Loucy (cell line): ENCODE data around the gene WWC1.

ENCODE experiments used
- CTCF ChIP-seq: fragments of 200-600 bp; sonication (generic); conservative IDR thresholded peaks from 2 replicates; pipeline ENCODE4 v1.5.1; 2014; ENCODE audit warnings: mild to moderate bottlenecking, antibody characterized with exemption, low read length
- EZH2phosphoT487 ChIP-seq: fragments of 200-600 bp; IDR thresholded peaks from 2 replicates; pipeline ENCODE4 v1.6.1; 2018; ENCODE audit warnings: antibody characterized with exemption, mild to moderate bottlenecking, moderate library complexity, borderline replicate concordance

GRCh38 chr5:168413062-168413461, 121.6 kb downstream of the WWC1 start:
- TF ChIP-seq EZH2phosphoT487, result no peak
- no peak for TF ChIP-seq CTCF
